ENCODE measurements around the gene DNMBP.
"Not testable (repeated sequence)": the region's sequence is repeated elsewhere in the genome, so short reads cannot be mapped to it uniquely, and the experiment has no call there.

The DNMBP gene

GRCh38 chr10:99855479-99856071, 154.2 kb downstream of the DNMBP start:
- no peak for DNase-seq

GRCh38 chr10:99854860-99855259, 154.9 kb downstream of the DNMBP start:
- DNase-seq, result peak; percentile 51

DNA sequence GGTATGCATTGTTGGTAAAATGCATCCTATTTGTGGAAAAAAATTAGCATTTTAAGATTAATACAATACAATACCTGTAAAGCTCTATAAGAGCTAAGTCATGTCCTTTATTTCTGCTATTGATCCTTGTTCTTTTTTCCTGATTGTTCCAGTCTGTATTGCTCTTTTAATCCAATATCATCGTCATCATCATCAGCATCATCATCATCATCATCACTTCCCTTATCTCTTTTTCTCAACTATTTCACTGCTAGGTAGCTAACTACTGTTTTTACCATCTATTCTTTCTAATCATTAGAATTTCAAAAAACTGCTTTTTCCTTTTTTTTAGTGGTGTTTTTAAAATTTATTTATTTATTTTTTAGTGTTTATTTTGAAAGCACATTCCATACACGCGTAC, 156.1 kb downstream of the DNMBP start:
- no peak for DNase-seq

DNA sequence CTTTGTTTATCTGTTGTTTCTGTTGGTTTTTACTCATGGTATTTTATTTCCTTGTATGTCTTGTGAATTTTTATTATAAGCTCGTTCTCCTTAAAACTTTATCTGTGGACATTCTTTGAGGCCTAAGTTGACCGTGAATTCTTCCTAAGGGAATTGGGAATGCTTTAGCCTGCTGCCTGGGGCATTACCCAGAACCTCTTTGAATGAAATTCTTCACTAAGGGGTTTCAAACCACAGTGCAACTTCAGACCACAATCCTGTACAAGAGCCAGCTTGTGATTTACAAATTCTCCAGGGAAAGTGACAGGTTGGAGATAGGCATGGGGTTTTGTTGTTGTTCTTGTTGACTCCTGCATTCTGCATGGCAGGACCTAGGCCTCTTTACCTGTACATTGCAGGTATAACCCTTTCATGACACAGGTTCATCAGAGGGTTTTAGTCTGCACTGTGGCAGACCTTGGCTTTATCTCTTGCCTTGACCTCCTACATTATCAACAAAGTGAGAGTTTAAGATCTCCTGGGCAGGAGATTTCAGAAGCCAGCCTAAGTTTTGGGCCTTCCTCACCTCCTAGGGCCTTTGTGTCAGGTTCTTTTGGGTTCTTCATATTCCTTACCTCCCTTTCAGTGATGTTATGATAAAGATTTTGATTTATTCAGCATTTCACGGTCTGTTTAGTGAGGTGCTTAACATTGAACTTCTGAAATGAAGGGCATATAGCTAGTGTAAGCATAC, 157.1 kb downstream of the DNMBP start:
- no peak for DNase-seq

GRCh38 chr10:99851825-99852224, 157.9 kb downstream of the DNMBP start:
- no peak for DNase-seq

DNA sequence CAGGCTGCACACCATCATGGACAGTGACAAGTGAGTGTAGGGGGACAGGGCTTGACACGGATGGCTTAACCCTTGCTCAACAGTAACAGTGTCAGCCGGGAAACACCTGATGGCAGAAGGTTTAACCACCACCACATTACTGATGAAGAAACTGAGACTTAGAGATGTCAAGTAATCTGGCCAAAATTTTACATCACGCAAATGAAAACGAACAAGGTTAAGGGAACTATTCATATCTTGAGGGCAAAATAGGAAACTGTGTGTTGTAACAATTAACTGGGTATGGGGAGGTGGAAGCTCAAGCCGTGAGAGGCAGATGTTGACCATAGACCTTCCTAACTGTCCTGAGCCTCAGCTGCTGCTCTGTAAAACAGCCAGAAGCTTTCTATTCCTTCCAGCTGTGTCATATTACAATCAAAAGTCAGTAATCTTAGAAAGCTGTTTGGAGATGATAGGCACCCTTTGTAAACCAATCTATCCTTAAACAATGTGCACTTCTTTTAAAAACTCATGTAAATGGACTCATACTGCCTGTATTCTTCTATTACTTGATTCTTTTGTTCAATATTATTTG, 158.9 kb downstream of the DNMBP start:
- DNase-seq, result peak; percentile 38

DNA sequence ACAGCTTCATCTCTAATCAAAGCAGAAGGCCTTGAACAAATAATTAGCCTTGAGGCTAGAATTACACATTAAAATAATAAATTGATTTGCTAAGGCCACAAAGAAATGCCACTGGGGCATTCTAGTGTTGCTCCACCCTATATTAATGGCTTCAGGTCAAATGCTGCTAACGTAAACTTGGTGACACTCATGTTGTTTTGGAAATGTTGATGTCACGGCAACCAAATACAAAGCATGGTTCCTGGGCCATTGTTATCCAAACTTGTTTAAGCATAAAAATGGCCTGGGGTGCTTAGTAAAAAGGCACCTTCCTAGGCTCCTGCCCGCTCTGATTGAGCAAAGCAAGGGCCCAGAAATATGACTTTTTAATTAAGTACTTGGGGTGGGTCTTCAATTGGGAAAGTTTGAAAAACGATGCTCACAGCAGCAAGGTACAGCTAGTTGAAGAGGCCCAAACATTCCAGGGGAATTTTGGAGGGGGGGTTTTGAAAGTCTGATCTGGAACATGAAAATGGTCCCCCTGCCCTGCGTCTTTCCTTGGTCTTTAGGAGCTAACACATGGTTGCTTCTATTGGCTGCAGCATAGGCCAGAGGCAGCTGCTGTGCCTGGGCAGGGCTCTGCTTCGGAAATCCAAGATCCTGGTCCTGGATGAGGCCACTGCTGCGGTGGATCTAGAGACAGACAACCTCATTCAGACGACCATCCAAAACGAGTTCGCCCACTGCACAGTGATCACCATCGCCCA, 159.6 kb downstream of the DNMBP start:
- no peak for DNase-seq

GRCh38 chr10:99849536-99849935, 160.2 kb downstream of the DNMBP start:
- no peak for DNase-seq

DNA sequence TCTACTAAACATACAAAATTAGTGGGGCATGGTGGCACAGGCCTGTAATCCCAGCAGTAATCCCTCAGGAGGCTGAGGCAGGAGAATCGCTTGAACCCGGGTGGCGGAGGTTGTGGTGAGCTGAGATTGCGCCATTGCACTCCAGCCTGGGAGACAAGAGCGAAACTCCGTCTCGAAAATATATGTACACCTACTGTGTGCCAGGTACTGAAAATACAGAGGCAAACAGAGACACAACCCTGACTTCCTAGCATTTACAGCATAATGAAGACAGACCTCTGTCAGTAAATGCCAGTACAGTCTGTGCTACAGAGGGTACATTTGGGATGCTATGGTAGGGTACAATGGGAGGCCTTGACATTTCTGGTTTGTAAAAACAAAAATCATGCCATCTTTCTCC, 160.7 kb downstream of the DNMBP start:
- no peak for DNase-seq

DNA sequence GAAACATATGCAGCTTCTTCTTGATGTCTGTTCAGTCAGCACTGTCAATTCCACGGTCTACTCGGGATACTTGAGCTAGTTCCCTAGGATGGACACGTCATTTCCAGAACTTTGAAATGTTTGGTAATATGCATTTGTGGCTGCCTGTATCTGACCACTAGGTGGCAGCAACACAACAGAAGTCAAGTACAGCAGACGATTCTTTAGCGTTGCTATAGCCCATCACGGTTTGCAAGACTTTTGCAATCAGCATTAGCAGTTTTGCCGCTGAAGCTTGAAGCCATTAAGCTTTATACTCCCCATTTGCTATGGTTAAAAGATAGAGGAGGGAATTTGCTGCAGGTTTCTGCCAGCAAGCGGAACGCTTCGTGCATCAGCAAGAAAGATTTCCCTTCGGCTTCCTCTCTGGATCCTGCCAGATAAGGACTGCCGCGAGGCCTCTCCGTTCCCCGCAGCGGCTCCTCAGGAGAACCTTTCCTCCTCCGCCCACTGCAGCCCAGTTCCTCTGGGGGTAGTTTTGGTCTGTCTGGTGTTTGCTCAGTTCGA, 163.8 kb downstream of the DNMBP start:
- peak; percentile 93 for DNase-seq

GRCh38 chr10:99844433-99844955, 165.3 kb downstream of the DNMBP start:
- no peak for DNase-seq

- DNase-seq, result no peak
Observed at GRCh38 chr10:99843310-99843709, 166.4 kb downstream of the DNMBP start.

GRCh38 chr10:99841746-99842145, 168.0 kb downstream of the DNMBP start:
- DNase-seq, result no peak

GRCh38 chr10:99840859-99841258, 168.9 kb downstream of the DNMBP start:
- not testable (repeated sequence) for DNase-seq

- DNase-seq, result no peak
Observed at GRCh38 chr10:99836711-99837110, 173.0 kb downstream of the DNMBP start.

DNA sequence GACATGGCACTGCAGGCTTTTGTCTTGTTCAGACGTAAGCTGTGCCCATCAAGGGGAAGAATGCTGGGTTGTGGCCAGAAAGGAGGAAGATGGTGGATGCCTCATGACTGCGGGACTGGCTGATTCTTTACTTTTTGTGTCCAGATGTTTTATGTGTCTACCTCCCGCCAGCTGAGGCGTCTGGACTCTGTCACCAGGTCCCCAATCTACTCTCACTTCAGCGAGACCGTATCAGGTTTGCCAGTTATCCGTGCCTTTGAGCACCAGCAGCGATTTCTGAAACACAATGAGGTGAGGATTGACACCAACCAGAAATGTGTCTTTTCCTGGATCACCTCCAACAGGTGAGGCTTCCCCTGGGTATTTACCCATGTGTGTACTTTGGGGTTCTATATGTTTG, 173.8 kb downstream of the DNMBP start:
- DNase-seq, result no peak

DNA sequence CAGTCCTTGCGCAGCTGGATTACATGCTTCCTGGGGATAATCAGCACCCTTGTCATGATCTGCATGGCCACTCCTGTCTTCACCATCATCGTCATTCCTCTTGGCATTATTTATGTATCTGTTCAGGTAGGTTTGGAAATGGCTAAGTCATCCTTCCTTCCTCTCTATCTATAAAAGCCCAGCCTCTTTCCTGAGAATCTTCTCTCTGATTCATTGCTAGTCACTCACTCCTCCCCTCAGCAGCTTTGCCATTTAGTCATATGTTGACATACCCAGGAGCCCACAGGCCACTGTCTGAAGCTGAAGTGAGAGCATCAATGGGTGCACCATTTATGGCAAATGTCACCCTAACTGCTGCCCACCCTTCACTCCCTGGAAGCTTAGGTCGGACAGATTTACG, 175.3 kb downstream of the DNMBP start:
- no peak for DNase-seq

DNA sequence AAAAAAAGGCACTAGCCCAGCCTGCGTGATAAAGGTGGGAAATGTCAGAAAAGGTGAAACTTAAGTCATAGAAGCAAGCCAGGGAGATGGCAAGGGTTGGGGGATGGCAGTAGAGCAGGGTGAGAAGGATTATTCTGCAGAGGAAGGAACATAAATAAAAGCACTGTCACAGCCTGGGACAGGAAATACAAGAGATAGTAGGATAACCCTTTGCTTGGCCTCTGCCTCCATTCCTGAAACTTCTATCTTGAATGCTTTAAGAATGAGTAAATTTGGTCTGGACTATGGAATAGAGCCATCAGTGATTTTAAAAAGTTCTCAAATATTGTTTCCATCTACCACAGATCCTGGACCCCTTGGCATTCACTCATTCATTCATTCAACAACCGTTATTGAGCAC, 177.3 kb downstream of the DNMBP start:
- no peak for DNase-seq

GRCh38 chr10:99828464-99828863, 181.3 kb downstream of the DNMBP start:
- DNase-seq, result no peak

- DNase-seq, result no peak
Observed at GRCh38 chr10:99827936-99828335, 181.8 kb downstream of the DNMBP start.

Data from hematopoietic multipotent progenitor cell treated with erythropoietin and hydrocortisone succinate and interleukin-3 and kit ligand, for 4 days (in vitro differentiated cells).